Measurements from ENCODE around the gene IQSEC1.
A peak's percentile ranks its signal among the peaks of the same experiment; 100 is the strongest.
"Not testable (repeated sequence)": the region's sequence is repeated elsewhere in the genome, so short reads cannot be mapped to it uniquely, and the experiment has no call there.

Gene IQSEC1

GRCh38 chr3:12896063-12896985 lies 176.9 kb downstream of the IQSEC1 start:
- no peak for FAIRE-seq
- no peak for DNase-seq (ENCODE audit: low spot score)

GRCh38 chr3:12895391-12896062 lies 177.7 kb downstream of the IQSEC1 start:
- no peak for DNase-seq (ENCODE audit: low spot score)
- FAIRE-seq, result no peak

- FAIRE-seq (no peak), DNase-seq (ENCODE audit: low spot score) (no peak)
Observed at GRCh38 chr3:12894629-12895028, 178.6 kb downstream of the IQSEC1 start.

GRCh38 chr3:12893852-12894251 lies 179.4 kb downstream of the IQSEC1 start:
- no peak for DNase-seq (ENCODE audit: low spot score)
- no peak for FAIRE-seq

- FAIRE-seq, result no peak
- no peak for DNase-seq (ENCODE audit: low spot score)
Observed at GRCh38 chr3:12893247-12893646, 180.0 kb downstream of the IQSEC1 start.

GRCh38 chr3:12892840-12893189 lies 180.4 kb downstream of the IQSEC1 start:
- no peak for DNase-seq (ENCODE audit: low spot score)
- FAIRE-seq, result no peak

GRCh38 chr3:12891985-12892839 lies 181.0 kb downstream of the IQSEC1 start:
- FAIRE-seq (no peak), DNase-seq (ENCODE audit: low spot score) (peak; percentile 75)

- FAIRE-seq (no peak), DNase-seq (ENCODE audit: low spot score) (no peak)
Observed at GRCh38 chr3:12891391-12891984, 181.7 kb downstream of the IQSEC1 start.

- DNase-seq (ENCODE audit: low spot score) (no peak), FAIRE-seq (no peak)
Observed at GRCh38 chr3:12890610-12891390, 182.4 kb downstream of the IQSEC1 start.

- DNase-seq (ENCODE audit: low spot score) (no peak), FAIRE-seq (no peak)
Observed at GRCh38 chr3:12886736-12887135, 186.5 kb downstream of the IQSEC1 start.

GRCh38 chr3:12886106-12886679 lies 187.0 kb downstream of the IQSEC1 start:
- FAIRE-seq, result no peak
- no peak for DNase-seq (ENCODE audit: low spot score)

GRCh38 chr3:12885583-12885930 lies 187.7 kb downstream of the IQSEC1 start:
- FAIRE-seq (no peak), DNase-seq (ENCODE audit: low spot score) (no peak)

- DNase-seq (ENCODE audit: low spot score) (no peak), FAIRE-seq (no peak)
Observed at GRCh38 chr3:12884790-12885582, 188.2 kb downstream of the IQSEC1 start.

GRCh38 chr3:12884186-12884680 lies 189.0 kb downstream of the IQSEC1 start:
- DNase-seq (ENCODE audit: low spot score) (no peak), FAIRE-seq (no peak)

- FAIRE-seq (no peak), DNase-seq (ENCODE audit: low spot score) (no peak)
Observed at GRCh38 chr3:12882336-12883310, 190.6 kb downstream of the IQSEC1 start.

- FAIRE-seq; DNase-seq (ENCODE audit: low spot score): not testable (repeated sequence)
Observed at GRCh38 chr3:12881858-12882257, 191.4 kb downstream of the IQSEC1 start.

- no peak for DNase-seq (ENCODE audit: low spot score)
- no peak for FAIRE-seq
Observed at GRCh38 chr3:12879191-12879815, 193.9 kb downstream of the IQSEC1 start.

GRCh38 chr3:12878758-12879157 lies 194.5 kb downstream of the IQSEC1 start:
- not testable (repeated sequence) for DNase-seq (ENCODE audit: low spot score); FAIRE-seq

All from urothelium cell line (cell line).